A549 (cell line): ENCODE results near the gene AP4E1. TPM values are rescaled to one million over a fixed set of nuclear protein-coding genes. Genes with fewer than 3 reads are reported as not detected.
"Not testable (repeated sequence)": the region's sequence is repeated elsewhere in the genome, so short reads cannot be mapped to it uniquely, and the experiment has no call there.

ENCODE experiments used
- ATAC-seq, 2 experiments: fragments of 200-7000 bp in 1 of 2; fragments of >200 bp in 1 of 2; cut with Nextera tagmentation in 1 of 2; cut with Tn5 transposase in 1 of 2; 3 replicates each; pipeline versions ENCODE4 v1.8.0 to v1.9.1; 2018 to 2020; ENCODE audit warnings: mild to moderate bottlenecking in 1 of 2, moderate library complexity in 1 of 2
- CTCF ChIA-PET: fragments of 300-600 bp; sonication (Branson Sonifier 250); formaldehyde crosslinking; extraction: SDS; loops from one replicate; lab custom pipeline; 2021; ENCODE audit warnings: antibody characterized with exemption, inconsistent platforms; lab: Yijun Ruan, JAX
- POLR2A ChIA-PET: fragments of 350-600 bp; formaldehyde crosslinking; extraction: SDS; loops from one replicate; lab custom pipeline; 2021; ENCODE audit warnings: antibody characterized with exemption, inconsistent platforms; lab: Yijun Ruan, JAX
- DNase-seq, 2 experiments: peaks; one replicate each; pipeline versions ENCODE4 v3.0.0 to v3.0.0-alpha.2; 2011 to 2016; ENCODE audit warnings: low read depth in 1 of 2, low spot score in 1 of 2
- FAIRE-seq: peaks from 2 replicates; lab custom pipeline; 2011; peaks lifted over from hg19 to GRCh38; lab: Jason Lieb, UNC
- H3K27ac ChIP-seq, 2 experiments: fragments of >200 bp; sonication (Bioruptor Twin); formaldehyde crosslinking; 3 replicates each; pipeline ENCODE4 v1.5.1; 2016 to 2017
- H3K4me1 ChIP-seq: fragments of >200 bp; sonication (Bioruptor Twin); formaldehyde crosslinking; 3 replicates; pipeline ENCODE4 v1.6.1; 2016
- H3K4me2 ChIP-seq: fragments of >200 bp; sonication (Bioruptor Twin); formaldehyde crosslinking; 3 replicates; pipeline ENCODE4 v1.6.1; 2016
- H3K4me3 ChIP-seq: fragments of >200 bp; sonication (Bioruptor Twin); formaldehyde crosslinking; 3 replicates; pipeline ENCODE4 v1.5.1; 2016
- H3K9me3 ChIP-seq: fragments of >200 bp; sonication (Bioruptor Twin); formaldehyde crosslinking; 3 replicates; pipeline ENCODE4 v1.6.1; 2016
- BCL3 ChIP-seq: fragments of >200 bp; sonication (Bioruptor Twin); formaldehyde crosslinking; IDR thresholded peaks from 3 replicates; pipeline ENCODE4 v1.6.1; 2016
- CTCF ChIP-seq: fragments of >200 bp; sonication (Bioruptor Twin); formaldehyde crosslinking; IDR thresholded peaks from 3 replicates; pipeline ENCODE4 v1.5.1; 2016
- E2F6 ChIP-seq: IDR thresholded peaks from 2 replicates; pipeline ENCODE4 v1.6.1; 2012; ENCODE audit warnings: low read depth, borderline replicate concordance
- EHF ChIP-seq: fragments of 250-450 bp; sonication (Bioruptor Pico); IDR thresholded peaks from 2 replicates; pipeline ENCODE4 v1.5.0; 2020; ENCODE audit warnings: mild to moderate bottlenecking
- EHMT2 ChIP-seq: fragments of 200-600 bp; sonication (generic); IDR thresholded peaks from 2 replicates; pipeline ENCODE4 v1.6.1; 2016; ENCODE audit warnings: antibody characterized with exemption, low read depth, mild to moderate bottlenecking, moderate library complexity
- ESRRA ChIP-seq: fragments of 150-350 bp; IDR thresholded peaks from 2 replicates; pipeline ENCODE4 v1.6.1; 2014; ENCODE audit warnings: mild to moderate bottlenecking, low read length, borderline replicate concordance
- FOXS1 ChIP-seq: fragments of 250-450 bp; sonication (Bioruptor Pico); IDR thresholded peaks from 2 replicates; pipeline ENCODE4 v1.5.0; 2020; ENCODE audit warnings: mild to moderate bottlenecking, moderate library complexity
- HOXA7 ChIP-seq: fragments of 250-450 bp; sonication (Bioruptor Pico); IDR thresholded peaks from 2 replicates; pipeline ENCODE4 v1.5.0; 2020; ENCODE audit warnings: mild to moderate bottlenecking, moderate library complexity
- MAFK ChIP-seq: fragments of 450-650 bp; IDR thresholded peaks from 2 replicates; pipeline ENCODE4 v1.6.1; 2014; ENCODE audit not compliant: partially characterized antibody
- MYC ChIP-seq: IDR thresholded peaks from 2 replicates; pipeline ENCODE4 v1.6.1; 2012; ENCODE audit warnings: mild to moderate bottlenecking, inconsistent platforms, low read length, improper control_type of control experiment, borderline replicate concordance
- NFE2L2 ChIP-seq: fragments of 150-350 bp; conservative IDR thresholded peaks from 2 replicates; pipeline ENCODE4 v1.6.1; 2014; ENCODE audit warnings: low read length
- NPAS2 ChIP-seq: fragments of 250-450 bp; sonication (Bioruptor Pico); IDR thresholded peaks from 2 replicates; pipeline ENCODE4 v1.8.0; 2022; ENCODE audit warnings: mild to moderate bottlenecking, moderate library complexity, borderline replicate concordance
- NR3C1 ChIP-seq: fragments of >200 bp; sonication (Bioruptor Twin); formaldehyde crosslinking; IDR thresholded peaks from 3 replicates; pipeline ENCODE4 v1.6.1; 2017
- SMC3 ChIP-seq: fragments of >200 bp; sonication (Bioruptor Twin); formaldehyde crosslinking; IDR thresholded peaks from 3 replicates; pipeline ENCODE4 v1.6.1; 2018; ENCODE audit warnings: inconsistent platforms
- TP53 ChIP-seq: fragments of 250-450 bp; sonication (Bioruptor Pico); IDR thresholded peaks from 2 replicates; pipeline ENCODE4 v1.5.0; 2021; ENCODE audit warnings: mild to moderate bottlenecking, moderate library complexity
- ZC3H11A ChIP-seq: fragments of 450-650 bp; IDR thresholded peaks from 2 replicates; pipeline ENCODE4 v1.6.1; 2014; ENCODE audit warnings: antibody characterized with exemption, mild to moderate bottlenecking
- ZNF302 ChIP-seq: fragments of 250-450 bp; sonication (Bioruptor Pico); IDR thresholded peaks from 2 replicates; pipeline ENCODE4 v1.9.0; 2021; ENCODE audit warnings: inconsistent platforms, mild to moderate bottlenecking, moderate library complexity
- ZSCAN20 ChIP-seq: fragments of 250-450 bp; sonication (Bioruptor Pico); IDR thresholded peaks from 2 replicates; pipeline ENCODE4 v1.8.0; 2022; ENCODE audit warnings: mild to moderate bottlenecking, moderate library complexity
- WGBS: methylation state at CpG from one replicate; pipeline ENCODE4 v1.1.6; 2017; ENCODE audit errors: missing lambda C conversion rate; 5-methylcytosine and 5-hydroxymethylcytosine counted together
- polyA plus RNA-seq, 4 experiments: library from polyadenylated mRNA; depleted of rRNA in 3 of 4; stranded (reverse); fragments of >200 nt; fragmentation: RNase III in 1 of 4; extraction: RNeasy Plus Mini Kit Qiagen cat#74134 plus additional on column Dnase treatment in 1 of 4; gene quantifications; 2 replicates in 3 of 4; 3 replicates in 1 of 4; pipeline ENCODE4 v1.2.3, GENCODE V29; 2011 to 2017

AP4E1 gene
- polyA plus RNA-seq, 2 of the 4 experiments (the other 2 are of a cell fraction), result 9.6 TPM

GRCh38 chr15:50916400-50916799 lies 7.9 kb downstream of the AP4E1 start (continued):
- TF ChIP-seq NFE2L2 (no peak), NPAS2 (no peak), ZSCAN20 (CRISPR knock-in tag) (no peak), MYC (no peak), ZNF302 (CRISPR knock-in tag) (no peak), TP53 (CRISPR knock-in tag) (no peak), FOXS1 (CRISPR knock-in tag) (no peak)
- TF ChIP-seq, all 56 proteins: peak for 0

- not testable (repeated sequence) for H3K9me3 ChIP-seq
- WGBS, result 94% methylated on average over 4 of the region's 4 CpGs
- TF ChIP-seq ZC3H11A, result peak; percentile 94
- TF ChIP-seq, all 56 proteins: peak for 1; not testable (repeated sequence) for 55
- FAIRE-seq, H3K4me1 ChIP-seq, H3K4me3 ChIP-seq, CTCF ChIA-PET, POLR2A ChIA-PET, H3K4me2 ChIP-seq, DNase-seq, H3K27ac ChIP-seq, ATAC-seq: not testable (repeated sequence)
Observed at GRCh38 chr15:50919359-50919758, 10.9 kb downstream of the AP4E1 start.

GRCh38 chr15:50925281-50925680 lies 16.8 kb downstream of the AP4E1 start:
- CTCF ChIA-PET, result interaction anchor here (1.8 to 2.5 kb wide), 2 partner anchors 8 to 16 kb away, joined by 5 to 13 read pairs; partner anchors contain the start of gene AP4E1
- no peaks in the 10 kb centered on the region for H3K9me3 ChIP-seq
- WGBS, result 100% methylated on average over 1 of the region's 1 CpG
- no peak overlapping the region for H3K4me3 ChIP-seq
- DNase-seq (no peak), ATAC-seq (no peak), FAIRE-seq (no peak)
- H3K4me2 ChIP-seq, result no peak overlapping the region
- TF ChIP-seq BCL3 (no peak), CTCF (no peak), EHF (CRISPR knock-in tag) (no peak), ESRRA (no peak), EHMT2 (no peak), NPAS2 (no peak), SMC3 (no peak), HOXA7 (no peak), NR3C1 (no peak)
- POLR2A ChIA-PET, result no interaction called here
- H3K4me1 ChIP-seq, result no peaks in the 10 kb centered on the region
- no peak overlapping the region for H3K27ac ChIP-seq

GRCh38 chr15:50929062-50929461 lies 20.6 kb downstream of the AP4E1 start:
- TF ChIP-seq MAFK, result peak; percentile 55
- no peak for TF ChIP-seq E2F6
- DNase-seq (no peak), FAIRE-seq (no peak), ATAC-seq (no peak)
- no peaks in the 10 kb centered on the region for H3K4me1 ChIP-seq
- no peak overlapping the region for H3K4me3 ChIP-seq
- no peak overlapping the region for H3K4me2 ChIP-seq
- CTCF ChIA-PET, result no interaction called here
- H3K27ac ChIP-seq, result no peak overlapping the region
- POLR2A ChIA-PET, result no interaction called here
- 94% methylated on average over 1 of the region's 1 CpG for WGBS
- no peaks in the 10 kb centered on the region for H3K9me3 ChIP-seq
